Loucy (cell line): Measurements from ENCODE around the gene LRRC15.

Source experiments
- EZH2phosphoT487 ChIP-seq: fragments of 200-600 bp; IDR thresholded peaks from 2 replicates; pipeline ENCODE4 v1.6.1; 2018; ENCODE audit warnings: antibody characterized with exemption, mild to moderate bottlenecking, moderate library complexity, borderline replicate concordance
- TF ChIP-seq, protein P1 (sequence below): fragments of 200-600 bp; sonication (generic); conservative IDR thresholded peaks from 2 replicates; pipeline ENCODE4 v1.5.1; 2014; ENCODE audit warnings: mild to moderate bottlenecking, antibody characterized with exemption, low read length

DNA sequence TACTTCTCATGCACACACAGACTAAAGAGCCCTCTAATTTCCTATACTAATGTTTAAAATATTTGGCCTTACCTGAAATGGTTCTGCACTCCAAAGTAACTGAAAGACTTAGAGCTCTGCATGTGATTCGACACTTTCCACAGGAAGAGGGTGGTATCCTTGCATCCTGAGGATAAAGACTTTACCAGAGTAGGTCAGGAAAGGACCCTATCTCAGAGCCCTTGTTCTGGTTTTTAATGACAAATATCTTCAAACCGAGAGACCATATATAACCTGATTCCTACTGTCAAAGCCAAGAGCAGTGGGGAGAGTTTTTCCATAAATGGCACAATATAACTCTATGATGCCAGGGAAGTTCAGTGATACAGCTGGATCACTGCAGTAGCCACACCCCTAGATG lies 29.6 kb upstream of the LRRC15 start, which contains the start of gene GP5:
- TF ChIP-seq, protein P1, sequence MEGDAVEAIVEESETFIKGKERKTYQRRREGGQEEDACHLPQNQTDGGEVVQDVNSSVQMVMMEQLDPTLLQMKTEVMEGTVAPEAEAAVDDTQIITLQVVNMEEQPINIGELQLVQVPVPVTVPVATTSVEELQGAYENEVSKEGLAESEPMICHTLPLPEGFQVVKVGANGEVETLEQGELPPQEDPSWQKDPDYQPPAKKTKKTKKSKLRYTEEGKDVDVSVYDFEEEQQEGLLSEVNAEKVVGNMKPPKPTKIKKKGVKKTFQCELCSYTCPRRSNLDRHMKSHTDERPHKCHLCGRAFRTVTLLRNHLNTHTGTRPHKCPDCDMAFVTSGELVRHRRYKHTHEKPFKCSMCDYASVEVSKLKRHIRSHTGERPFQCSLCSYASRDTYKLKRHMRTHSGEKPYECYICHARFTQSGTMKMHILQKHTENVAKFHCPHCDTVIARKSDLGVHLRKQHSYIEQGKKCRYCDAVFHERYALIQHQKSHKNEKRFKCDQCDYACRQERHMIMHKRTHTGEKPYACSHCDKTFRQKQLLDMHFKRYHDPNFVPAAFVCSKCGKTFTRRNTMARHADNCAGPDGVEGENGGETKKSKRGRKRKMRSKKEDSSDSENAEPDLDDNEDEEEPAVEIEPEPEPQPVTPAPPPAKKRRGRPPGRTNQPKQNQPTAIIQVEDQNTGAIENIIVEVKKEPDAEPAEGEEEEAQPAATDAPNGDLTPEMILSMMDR = no peak
- no peak for TF ChIP-seq EZH2phosphoT487
